GM12892 (cell line): ENCODE results near the gene RTEL1.

Experiments used
- POLR2A ChIP-seq: IDR thresholded peaks from 2 replicates; pipeline ENCODE4 v1.6.1; 2011; ENCODE audit warnings: low read depth, low read length, control low read depth
- POLR2AphosphoS5 ChIP-seq: IDR thresholded peaks from 2 replicates; pipeline ENCODE4 v1.6.1; 2011; ENCODE audit warnings: low read depth, low read length, control low read depth

DNA sequence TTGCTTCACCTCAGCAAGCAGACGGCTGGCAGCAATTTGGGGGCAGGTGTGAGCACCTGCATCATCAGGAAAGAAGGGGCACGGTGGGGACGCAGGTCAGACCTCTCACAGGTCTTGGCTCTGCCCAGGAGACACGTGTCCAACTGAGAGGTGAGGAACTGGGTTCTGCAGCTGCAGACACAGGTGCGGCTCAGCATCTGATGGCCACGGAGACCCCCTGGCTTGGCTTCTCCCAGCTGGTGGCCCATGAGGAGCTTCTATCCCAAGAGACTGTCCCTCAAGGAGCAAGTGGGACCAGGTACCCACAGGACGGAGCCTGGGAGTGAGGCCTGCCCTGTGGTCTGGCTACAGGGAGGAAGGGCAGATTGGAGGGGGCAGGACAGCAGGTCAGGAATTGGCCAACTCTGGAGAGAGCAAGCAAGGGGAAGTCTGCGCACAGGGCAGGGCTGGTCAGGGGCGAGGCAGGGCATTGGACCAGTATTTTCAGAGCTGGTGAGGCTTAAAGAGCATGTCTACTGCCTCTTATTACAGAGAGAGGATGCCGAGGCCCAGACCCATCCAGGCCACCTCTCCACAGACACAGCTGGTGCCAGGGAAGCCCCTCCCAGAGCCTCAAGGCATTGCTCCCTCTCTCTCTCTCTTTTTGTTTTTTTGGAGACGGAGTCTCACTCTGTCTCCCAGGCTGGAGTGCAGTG, 9.1 kb upstream of the RTEL1 start:
- no peak for TF ChIP-seq POLR2AphosphoS5
- TF ChIP-seq POLR2A, result no peak
